Measurements from ENCODE around the gene KDM2B.
A peak's percentile ranks its signal among the peaks of the same experiment; 100 is the strongest.

Gene KDM2B

GRCh38 chr12:121561009-121561395 is 19.8 kb downstream of the KDM2B start:
- DNase-seq (ENCODE audit: low read depth in 2 of 2), result no peak

DNA sequence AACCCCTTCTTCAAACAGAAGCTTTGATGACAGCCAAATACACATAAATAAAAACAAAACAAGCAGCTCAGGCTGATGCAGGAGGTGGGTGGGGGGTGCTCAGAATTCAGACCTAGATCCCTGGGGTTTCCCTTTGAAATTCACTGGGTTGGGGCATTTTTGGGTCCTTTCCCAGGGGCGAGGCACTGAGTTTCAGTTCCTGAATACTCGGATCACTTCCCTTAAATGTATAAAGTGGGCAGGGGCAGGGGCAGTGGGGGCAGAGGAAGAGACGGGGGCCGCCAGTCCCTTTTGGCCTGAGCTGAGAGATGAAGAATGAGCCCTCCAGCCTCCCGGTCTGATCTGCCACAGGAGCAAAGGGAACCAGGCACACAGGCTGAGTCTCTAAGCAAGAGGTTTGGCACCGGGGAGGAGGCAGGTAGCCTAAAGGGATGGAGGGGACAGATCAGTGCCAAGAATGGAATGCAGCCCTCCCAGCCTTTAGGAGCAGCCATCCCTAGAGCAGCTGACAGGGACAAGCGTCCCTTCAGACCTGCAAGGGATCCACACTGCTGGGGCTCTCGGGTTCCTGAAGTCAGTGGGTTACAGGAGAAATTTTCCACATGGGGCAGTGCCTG is 20.3 kb downstream of the KDM2B start:
- DNase-seq (ENCODE audit: low read depth in 2 of 2), result no peak

DNA sequence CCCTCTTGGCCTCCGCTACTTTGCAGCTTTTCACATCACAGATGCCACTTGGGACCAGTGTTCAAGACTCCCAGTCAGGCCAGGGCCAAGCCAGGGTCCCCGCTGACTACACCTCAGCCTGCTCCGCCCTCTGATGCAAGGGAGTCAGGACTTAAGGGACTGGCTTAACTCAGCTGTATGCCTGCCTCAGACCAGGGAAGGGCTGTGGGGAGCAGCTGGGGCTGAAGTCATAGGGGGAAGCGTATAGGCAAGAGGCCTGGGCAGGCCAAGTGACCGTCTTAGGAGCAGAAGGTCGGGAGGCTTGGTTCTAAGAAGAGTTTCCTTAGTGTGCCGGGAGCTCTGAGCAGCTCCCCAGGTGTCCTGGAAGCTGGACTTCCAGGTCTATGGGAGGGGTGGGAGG is 21.9 kb downstream of the KDM2B start:
- DNase-seq (ENCODE audit: low read depth in 2 of 2), result no peak

DNA sequence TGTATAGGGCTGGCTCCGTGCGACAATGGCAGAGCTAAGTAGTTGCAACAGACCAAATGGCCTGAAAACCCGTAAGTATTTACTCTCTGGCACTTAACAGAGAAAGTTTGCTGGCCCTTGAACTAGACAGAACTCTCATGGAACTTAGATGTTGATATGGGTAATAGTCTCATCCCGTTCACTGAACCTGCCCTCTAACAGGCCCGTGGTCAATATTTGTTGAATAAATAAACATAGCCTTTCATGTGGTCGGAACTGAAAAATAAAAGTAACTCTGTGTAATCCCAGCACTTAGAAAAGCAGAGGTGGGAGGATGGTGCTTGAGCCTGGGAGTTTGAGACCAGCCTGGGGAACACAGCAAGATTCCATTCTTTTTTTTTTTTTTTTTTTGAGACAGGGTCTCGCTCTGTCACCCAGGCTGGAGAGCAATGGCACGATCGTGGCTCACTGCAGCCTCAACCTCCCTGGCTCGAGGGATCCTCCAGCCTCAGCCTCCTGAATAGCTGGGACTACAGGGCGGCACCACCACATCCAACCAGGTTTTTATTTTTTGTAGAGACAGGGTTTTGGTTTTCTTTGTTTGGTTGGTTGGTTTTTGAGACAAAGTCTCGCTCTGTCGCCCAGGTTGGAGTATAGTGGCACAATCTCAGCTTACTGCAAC is 29.7 kb downstream of the KDM2B start:
- no peak for DNase-seq (ENCODE audit: low read depth in 2 of 2)

- DNase-seq (ENCODE audit: low read depth in 2 of 2), result no peak
These were observed 31.7 kb downstream of the KDM2B start for GRCh38 chr12:121549075-121549474.

- DNase-seq (ENCODE audit: low read depth in 2 of 2), result no peak
These were observed 35.3 kb downstream of the KDM2B start for GRCh38 chr12:121545480-121545879.

GRCh38 chr12:121543786-121544185 is 37.0 kb downstream of the KDM2B start:
- DNase-seq (ENCODE audit: low read depth in 2 of 2), result no peak

DNA sequence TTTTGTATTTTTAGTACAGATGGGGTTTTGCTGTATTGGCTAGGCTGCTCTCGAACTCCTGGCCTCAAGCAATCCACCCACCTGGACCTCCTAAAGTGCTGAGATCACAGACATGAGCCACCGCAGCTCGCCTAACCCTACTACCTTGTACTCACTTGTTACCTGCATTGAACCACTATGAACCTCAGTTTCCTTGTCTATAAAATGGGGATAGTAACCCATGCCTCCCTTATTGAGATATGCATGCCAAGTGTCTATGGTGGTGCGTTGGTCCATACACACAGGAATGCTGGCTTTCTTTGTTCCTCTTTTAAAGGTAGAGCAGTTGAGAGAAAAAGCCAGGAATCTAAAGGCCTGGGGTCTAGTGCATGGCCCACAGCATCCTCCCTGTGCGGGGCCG is 40.9 kb downstream of the KDM2B start:
- no peak for DNase-seq (ENCODE audit: low read depth in 2 of 2)

DNA sequence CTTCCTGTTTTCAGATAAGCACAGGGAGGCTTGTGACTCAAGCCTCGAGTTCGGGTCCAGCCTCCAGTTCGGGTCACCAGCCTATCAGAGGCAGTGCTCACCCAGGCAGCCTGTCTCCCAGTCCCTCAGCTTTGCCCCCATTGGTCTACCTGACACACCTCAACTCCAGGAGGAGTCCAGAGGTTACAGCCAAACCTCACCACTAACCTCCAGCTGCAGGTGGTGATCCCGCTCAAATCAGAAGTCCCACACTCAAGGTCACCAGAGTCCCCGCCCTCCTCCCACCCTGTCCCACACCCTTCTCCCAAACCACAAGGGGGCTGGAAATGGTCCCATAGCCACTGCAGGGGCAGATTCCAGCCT is 42.1 kb downstream of the KDM2B start:
- no peak for DNase-seq (ENCODE audit: low read depth in 2 of 2)

DNA sequence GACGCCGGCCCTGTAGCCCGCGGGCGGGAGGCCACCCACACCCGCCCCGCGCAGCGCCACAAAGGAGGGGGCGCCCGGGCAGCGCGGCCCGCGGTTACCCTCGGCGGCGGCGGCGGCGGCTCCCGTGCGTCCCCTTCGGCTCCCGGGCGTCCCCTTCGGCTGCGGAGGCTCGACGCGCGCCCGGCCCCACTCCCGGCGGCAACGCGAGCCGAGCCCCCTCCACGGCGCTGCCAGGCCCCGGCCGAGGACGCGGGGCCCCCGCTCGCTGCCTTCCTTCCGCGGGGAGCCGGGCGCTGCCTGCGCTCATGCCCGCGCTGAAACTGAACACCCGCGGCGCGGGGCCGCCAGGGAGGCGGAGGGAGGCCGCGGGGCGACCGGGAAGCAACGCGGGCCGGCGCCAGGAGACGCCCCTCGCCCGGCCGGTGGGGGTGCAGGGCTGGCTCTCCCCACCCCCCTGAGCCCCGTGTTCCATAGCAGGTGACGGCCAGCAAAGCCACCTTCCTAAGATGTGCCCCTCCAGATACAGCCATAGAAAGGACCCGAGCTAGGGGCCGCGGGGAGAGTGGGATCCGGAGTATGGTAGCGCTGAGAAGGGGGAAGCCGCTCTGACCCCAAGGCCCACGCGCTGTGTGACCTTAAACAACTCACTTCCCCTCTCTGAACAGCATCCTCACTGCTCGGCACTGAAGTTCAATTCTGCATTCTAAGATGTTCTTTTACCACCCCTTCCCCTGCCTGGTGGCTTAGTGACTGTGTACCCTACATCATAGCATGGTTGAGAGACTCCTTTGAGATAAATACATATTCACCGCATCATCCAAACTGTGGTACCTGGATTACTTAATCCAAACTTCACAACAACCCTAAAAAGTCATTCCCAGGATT is 42.8 kb downstream of the KDM2B start:
- no peak for DNase-seq (ENCODE audit: low read depth in 2 of 2)

- peak in 1 of 2 donors; percentile 45 for DNase-seq (ENCODE audit: low read depth in 2 of 2)
These were observed 43.7 kb downstream of the KDM2B start for GRCh38 chr12:121536899-121537813.

DNA sequence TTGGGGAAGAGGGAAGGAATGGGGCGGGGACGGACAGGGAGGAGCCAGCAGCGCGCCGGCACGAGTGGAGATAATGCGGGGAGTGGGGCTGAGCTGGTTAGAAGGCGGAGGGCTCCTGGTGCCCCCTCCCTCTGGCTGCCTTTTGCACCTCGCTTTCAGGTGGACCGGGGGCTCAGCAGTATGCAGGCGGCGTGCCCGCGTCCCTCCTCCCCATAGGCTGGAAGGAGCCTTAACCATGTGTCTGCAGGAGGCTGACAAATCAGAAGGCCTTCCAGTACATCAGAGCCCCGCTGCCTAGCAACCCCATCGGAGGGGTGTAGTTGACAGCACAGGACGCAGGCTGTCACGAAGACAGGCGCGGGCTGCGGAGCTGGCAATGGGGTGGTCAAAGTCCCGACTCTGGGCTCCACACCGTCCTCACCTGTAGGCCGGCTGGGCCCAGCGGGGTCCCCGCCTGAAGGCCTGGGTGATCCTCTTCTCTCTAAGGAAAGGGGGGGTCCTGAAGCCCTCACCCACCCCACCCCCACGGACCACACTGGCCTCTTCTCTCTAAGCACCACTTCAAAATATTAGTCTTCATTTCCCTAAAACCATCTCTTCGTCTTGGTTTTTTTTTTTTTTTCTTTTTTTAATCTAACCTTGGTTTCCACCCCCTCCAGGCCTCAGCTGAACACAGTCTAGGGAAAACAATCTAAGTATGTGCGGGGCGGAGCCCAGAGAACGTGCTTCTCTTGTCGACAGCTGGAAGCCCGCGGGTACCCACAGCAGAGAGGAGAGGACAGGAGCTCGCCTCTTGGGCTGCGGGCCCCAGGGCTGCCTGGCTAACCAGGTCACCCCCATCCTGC is 44.5 kb downstream of the KDM2B start:
- DNase-seq (ENCODE audit: low read depth in 2 of 2), result peak in 1 of 2 donors; percentile 44

- DNase-seq (ENCODE audit: low read depth in 2 of 2), result no peak
These were observed 45.4 kb downstream of the KDM2B start for GRCh38 chr12:121535150-121536053.

DNA sequence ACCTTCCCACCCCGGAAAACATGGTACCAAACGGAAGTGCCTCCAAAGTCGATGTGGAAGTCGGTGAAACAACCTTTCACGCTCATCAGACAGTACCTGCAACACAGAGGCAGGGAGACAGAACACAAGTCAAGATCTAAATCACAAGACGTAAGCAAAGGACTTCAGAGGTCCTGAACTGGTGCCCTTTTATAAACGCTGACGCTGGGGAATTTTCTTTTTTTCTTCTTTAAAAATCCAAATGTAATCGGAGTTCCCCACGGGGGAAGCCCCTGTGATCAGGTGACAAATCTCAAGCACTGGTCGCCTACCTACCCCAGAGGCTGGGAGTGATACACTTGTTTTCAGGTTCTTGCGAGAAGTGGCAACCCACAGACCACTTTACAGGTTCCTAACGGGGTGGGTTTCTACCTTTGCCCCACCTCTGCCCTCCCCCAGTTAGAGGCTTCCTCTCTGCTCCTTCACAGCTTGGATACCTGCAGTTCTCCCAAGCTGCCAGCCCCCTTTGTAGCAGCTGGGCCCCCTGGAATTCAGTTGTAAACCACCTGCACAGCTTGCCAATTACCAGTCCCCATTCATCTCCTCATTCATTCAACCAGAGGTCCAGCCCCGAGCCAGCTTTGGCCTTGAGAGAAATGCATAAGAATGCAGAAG is 46.2 kb downstream of the KDM2B start:
- DNase-seq (ENCODE audit: low read depth in 2 of 2), result peak; percentile 33 to 40

GRCh38 chr12:121533394-121534090 is 47.3 kb downstream of the KDM2B start:
- no peak for DNase-seq (ENCODE audit: low read depth in 2 of 2)

DNA sequence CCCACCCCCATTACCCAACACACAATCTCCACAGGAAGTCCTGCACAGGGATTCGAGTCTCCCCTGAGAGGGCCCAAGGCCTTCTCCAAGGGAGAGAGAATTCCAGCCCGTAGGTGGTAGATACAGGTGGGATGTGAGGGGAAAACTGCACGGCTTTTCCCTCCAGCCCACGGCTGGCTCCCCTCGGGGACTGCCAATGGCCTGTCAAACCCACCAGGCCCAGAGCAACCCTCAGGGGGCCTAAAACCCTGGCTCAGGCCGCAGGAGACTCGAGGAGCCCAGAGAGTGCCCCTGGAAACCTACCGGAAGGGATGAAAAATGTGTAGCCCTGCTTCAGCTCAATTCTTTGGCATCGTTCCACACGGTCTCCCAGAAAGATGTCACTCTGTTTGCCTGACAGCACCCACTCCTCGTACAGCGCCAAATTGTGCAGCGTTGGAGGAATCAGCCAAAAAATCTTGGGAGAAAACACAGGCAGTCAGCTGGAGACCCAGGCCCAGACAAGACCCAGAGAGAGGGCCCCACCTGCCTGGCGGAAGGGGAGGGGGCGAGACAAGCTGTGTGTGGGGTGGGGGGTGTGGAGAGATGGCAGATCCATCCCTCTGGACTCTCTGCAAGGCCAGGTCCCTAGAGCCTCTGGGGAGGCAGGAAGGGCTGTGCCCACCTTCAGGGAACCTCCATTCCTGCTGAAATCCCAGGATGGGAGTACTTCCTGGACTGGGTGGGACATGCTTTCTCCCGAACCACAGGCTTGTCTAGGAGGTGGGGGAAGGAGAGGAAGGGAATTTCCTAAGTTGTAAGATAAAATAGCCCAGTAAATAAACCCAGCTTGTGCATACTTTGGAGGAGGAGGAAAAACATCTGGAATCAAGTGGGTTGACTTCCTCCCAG is 48.1 kb downstream of the KDM2B start:
- no peak for DNase-seq (ENCODE audit: low read depth in 2 of 2)

DNA sequence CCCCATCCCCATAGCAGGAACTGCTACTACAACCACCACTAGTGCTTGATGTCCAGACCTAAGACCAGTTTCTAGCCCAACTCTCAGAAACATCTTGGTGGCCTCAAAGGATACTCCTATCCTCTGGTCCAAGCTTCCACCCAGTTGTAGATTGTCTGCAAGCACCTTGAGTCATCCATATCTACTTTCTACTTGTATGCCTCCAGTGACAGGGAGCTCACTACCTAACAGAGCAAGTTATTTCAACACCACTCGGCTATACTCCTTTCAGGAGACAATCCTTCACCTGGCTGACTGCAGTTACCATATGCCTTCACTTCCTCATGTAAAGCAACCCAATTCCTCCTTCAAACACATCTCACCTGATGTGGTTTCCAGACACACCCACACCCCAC is 49.5 kb downstream of the KDM2B start:
- DNase-seq (ENCODE audit: low read depth in 2 of 2), result no peak
